Glutamatergic neuron (in vitro differentiated cells): ENCODE results near the gene FDXR. TPM values are rescaled to one million over a fixed set of nuclear protein-coding genes. Genes with fewer than 3 reads are reported as not detected.
A peak's percentile ranks its signal among the peaks of the same experiment; 100 is the strongest.

Source experiments
- DNase-seq: peaks from one replicate; pipeline ENCODE4 v3.0.0; 2022
- H3K27ac Mint-ChIP-seq: one replicate; pipeline ENCODE4 v1.8.0; 2020; ENCODE audit warnings: mild to moderate bottlenecking, mixed read lengths, inconsistent platforms; ENCODE audit not compliant: unreplicated experiment
- H3K27me3 Mint-ChIP-seq: one replicate; pipeline ENCODE4 v1.8.0; 2020; ENCODE audit warnings: mild to moderate bottlenecking, moderate library complexity, mixed read lengths, inconsistent platforms; ENCODE audit not compliant: unreplicated experiment
- H3K36me3 Mint-ChIP-seq: one replicate; pipeline ENCODE4 v1.8.0; 2020; ENCODE audit warnings: mild to moderate bottlenecking, mixed read lengths, inconsistent platforms; ENCODE audit not compliant: unreplicated experiment
- H3K4me1 Mint-ChIP-seq: one replicate; pipeline ENCODE4 v1.8.0; 2020; ENCODE audit warnings: mild to moderate bottlenecking, low read depth, mixed read lengths, inconsistent platforms; ENCODE audit not compliant: unreplicated experiment
- H3K4me3 Mint-ChIP-seq: one replicate; pipeline ENCODE4 v1.8.0; 2020; ENCODE audit warnings: mild to moderate bottlenecking, mixed read lengths, inconsistent platforms; ENCODE audit not compliant: unreplicated experiment
- H3K9me3 Mint-ChIP-seq: one replicate; pipeline ENCODE4 v1.8.0; 2020; ENCODE audit warnings: mild to moderate bottlenecking, moderate library complexity, mixed read lengths, inconsistent platforms; ENCODE audit not compliant: unreplicated experiment
- CTCF ChIP-seq: fragments of 200-600 bp; sonication (generic); IDR thresholded peaks from one replicate; pipeline ENCODE4 v1.5.0; 2021; ENCODE audit not compliant: partially characterized antibody, unreplicated experiment
- total RNA-seq: library from RNA; stranded (reverse); fragmentation: NEBNext Ultra II Directional; extraction: Animal tissue kit (Norgen Biotek cat#: 25700); gene quantifications from one replicate; pipeline ENCODE4 v1.2.1, GENCODE V29; 2021; ENCODE audit not compliant: unreplicated experiment

FDXR gene
- total RNA-seq, 1 donor from 2014 or later = 12.1 TPM

DNA sequence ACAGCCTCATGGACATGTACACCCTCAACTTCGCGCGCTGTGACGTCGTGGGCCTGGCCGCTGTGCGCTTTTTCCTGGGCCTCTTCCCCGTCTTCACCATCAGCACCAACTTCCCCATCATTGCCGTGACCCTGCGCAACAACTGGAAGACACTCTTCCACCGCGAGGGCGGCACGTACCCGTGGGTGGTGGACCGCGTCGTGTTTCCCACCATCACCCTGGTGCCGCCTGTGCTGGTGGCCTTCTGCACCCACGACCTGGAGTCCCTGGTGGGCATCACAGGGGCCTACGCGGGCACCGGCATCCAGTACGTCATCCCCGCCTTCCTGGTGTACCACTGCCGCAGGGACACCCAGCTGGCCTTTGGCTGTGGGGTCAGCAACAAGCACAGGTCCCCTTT is 36.6 kb downstream of the FDXR start:
- no peak for DNase-seq
- H3K4me1 Mint-ChIP-seq = peaks cover 17% of the 10 kb centered on the region
- H3K27me3 Mint-ChIP-seq = peaks cover 11% of the 10 kb centered on the region
- no peak overlapping the region for H3K27ac Mint-ChIP-seq
- peaks cover 14% of the 10 kb centered on the region for H3K36me3 Mint-ChIP-seq
- no peak overlapping the region for H3K4me3 Mint-ChIP-seq
- H3K9me3 Mint-ChIP-seq = peaks cover 4% of the 10 kb centered on the region
- TF ChIP-seq CTCF = no peak

DNA sequence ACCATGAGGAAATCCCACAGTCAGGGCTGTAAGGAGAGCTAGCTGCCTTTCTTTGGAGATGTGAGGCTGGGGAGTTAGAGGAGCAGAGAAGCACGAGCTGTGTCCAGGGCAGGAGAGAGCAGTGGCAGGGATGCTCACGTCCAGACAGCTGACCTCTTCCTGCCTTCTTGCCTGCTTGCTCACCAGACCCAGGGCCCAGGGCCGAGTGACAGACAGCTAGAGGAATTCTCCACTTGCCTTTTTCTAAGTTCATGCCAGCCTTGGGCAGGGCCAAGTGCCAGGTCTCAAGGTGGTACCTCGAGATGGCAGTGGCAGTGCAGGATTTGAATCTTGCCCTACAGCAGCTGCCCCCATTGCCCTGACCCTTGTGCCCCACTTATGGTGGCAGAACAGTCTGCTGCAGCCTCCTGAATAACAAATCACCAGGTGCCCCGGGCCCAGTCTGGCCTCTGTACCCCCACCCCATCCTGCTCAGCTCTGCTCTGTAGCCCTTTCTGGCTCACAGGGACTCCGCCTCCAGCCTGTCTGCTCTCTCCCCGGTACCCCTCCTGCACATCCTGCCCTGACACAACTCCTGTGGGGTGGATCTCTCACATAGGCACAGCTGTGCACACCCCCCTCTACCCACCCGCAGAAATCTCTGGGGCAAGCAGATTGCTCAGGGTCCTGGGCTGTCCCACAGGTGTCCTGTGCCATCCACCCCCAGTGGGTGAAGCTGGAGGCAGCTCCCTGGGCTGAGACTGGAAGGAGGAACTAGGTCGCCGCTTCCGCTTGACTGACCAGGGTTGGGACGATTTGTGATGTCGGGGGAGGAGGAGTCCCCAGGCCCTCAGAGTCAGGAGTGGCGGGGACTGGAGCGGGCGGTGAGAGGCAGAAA is 39.1 kb downstream of the FDXR start:
- no peak overlapping the region for H3K27ac Mint-ChIP-seq

GRCh38 chr17:74832421-74832820 is 40.4 kb downstream of the FDXR start:
- TF ChIP-seq CTCF = no peak
- no peak overlapping the region for H3K4me3 Mint-ChIP-seq
- H3K9me3 Mint-ChIP-seq = peaks cover 4% of the 10 kb centered on the region
- peaks cover 11% of the 10 kb centered on the region for H3K36me3 Mint-ChIP-seq
- no peak overlapping the region for H3K27ac Mint-ChIP-seq
- H3K27me3 Mint-ChIP-seq = peaks cover 12% of the 10 kb centered on the region
- no peak for DNase-seq
- peaks cover 7% of the 10 kb centered on the region for H3K4me1 Mint-ChIP-seq

More for the DNA sequence above, 39.1 kb downstream of the FDXR start:
- Mint-ChIP-seq H3K4me1 (peaks cover 7% of the 10 kb centered on the region), H3K27me3 (peaks cover 12% of the 10 kb centered on the region), H3K4me3 (peak overlapping the region; percentile 42), H3K9me3 (peaks cover 4% of the 10 kb centered on the region), H3K36me3 (peaks cover 14% of the 10 kb centered on the region)
- DNase-seq = peak; percentile 45
- TF ChIP-seq CTCF = no peak

- peaks cover 7% of the 10 kb centered on the region for H3K4me1 Mint-ChIP-seq
- DNase-seq = no peak
- H3K27me3 Mint-ChIP-seq = peaks cover 12% of the 10 kb centered on the region
- H3K27ac Mint-ChIP-seq = no peak overlapping the region
- TF ChIP-seq CTCF = no peak
- no peak overlapping the region for H3K4me3 Mint-ChIP-seq
- H3K9me3 Mint-ChIP-seq = peaks cover 6% of the 10 kb centered on the region
- peaks cover 7% of the 10 kb centered on the region for H3K36me3 Mint-ChIP-seq
Measured at GRCh38 chr17:74831444-74832146, 41.2 kb downstream of the FDXR start.

DNA sequence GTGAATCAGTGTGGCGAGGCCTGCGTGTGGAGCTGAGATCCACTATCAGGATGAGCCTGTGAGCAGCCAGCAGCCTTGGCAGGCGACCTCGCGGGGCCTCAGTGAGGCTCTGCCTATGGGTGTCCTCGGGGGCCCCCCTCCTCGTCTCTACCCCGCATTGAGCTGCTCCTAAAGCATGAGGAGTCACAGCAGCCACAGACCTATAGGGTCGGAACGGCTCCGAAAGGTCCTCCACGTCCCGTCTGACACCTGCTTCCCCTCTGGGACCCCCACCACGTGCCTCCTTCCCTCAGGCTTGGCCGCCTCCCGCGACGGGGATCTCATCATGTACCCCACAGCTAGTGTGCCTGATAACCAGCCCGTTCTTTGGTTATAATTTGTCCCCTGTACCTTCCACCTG is 41.9 kb downstream of the FDXR start:
- TF ChIP-seq CTCF = no peak
- peaks cover 7% of the 10 kb centered on the region for H3K4me1 Mint-ChIP-seq
- H3K36me3 Mint-ChIP-seq = no peaks in the 10 kb centered on the region
- no peak overlapping the region for H3K4me3 Mint-ChIP-seq
- peaks cover 4% of the 10 kb centered on the region for H3K9me3 Mint-ChIP-seq
- H3K27me3 Mint-ChIP-seq = peaks cover 10% of the 10 kb centered on the region
- no peak overlapping the region for H3K27ac Mint-ChIP-seq
- no peak for DNase-seq
